HCT116 (cell line): ENCODE results near the gene LYST. TPM values are rescaled to one million over a fixed set of nuclear protein-coding genes. Genes with fewer than 3 reads are reported as not detected.

Experiments
- ATAC-seq: fragments of 200-7000 bp; cut with Tn5 transposase; 2 replicates; pipeline ENCODE4 v1.9.1; 2020; ENCODE audit warnings: mild to moderate bottlenecking, moderate library complexity
- BruUV-seq: library from RNA; stranded (reverse); fragments of 400-500 nt; replicated peaks from 2 replicates; lab custom pipeline; 2021; lab: Mats Ljungman, UMichigan
- CTCF ChIA-PET: fragments of 300-600 bp; sonication (Branson Sonifier 250); formaldehyde crosslinking; loops from one replicate; lab custom pipeline; 2021; ENCODE audit warnings: antibody characterized with exemption; lab: Charles Lee
- POLR2A ChIA-PET: fragments of 300-600, 350-600 bp; sonication (Branson Sonifier 250); formaldehyde crosslinking; loops from one replicate; lab custom pipeline; 2021; ENCODE audit warnings: antibody characterized with exemption; lab: Charles Lee
- RAD21 ChIA-PET, 2 experiments: fragments of 300-600 bp; sonication (Branson Sonifier 250); formaldehyde crosslinking; loops; one replicate each; lab custom pipeline; 2023; ENCODE audit warnings: low total read pairs in 2 of 2; ENCODE audit not compliant: uncharacterized antibody in 2 of 2, unreplicated experiment in 2 of 2, low non-redundant PET in 1 of 2; lab: Charles Lee
- DNase-seq: peaks from one replicate; pipeline ENCODE4 v3.0.0-alpha.2; 2010; ENCODE audit warnings: low read depth, low spot score
- H2AFZ ChIP-seq: fragments of 200-600 bp; shearing (Covaris generic), sonication (generic); 2 replicates; pipeline ENCODE4 v1.6.1; 2017; ENCODE audit warnings: low read depth, mixed run types, mixed read lengths, antibody characterized with exemption, low read length; ENCODE audit not compliant: poor library complexity, severe bottlenecking
- H3K27ac ChIP-seq: 2 replicates; pipeline ENCODE4 v1.5.1; 2012; ENCODE audit warnings: low read depth, low read length
- H3K27me3 ChIP-seq: fragments of 200-600 bp; sonication (generic); 2 replicates; pipeline ENCODE4 v1.6.1; 2016; ENCODE audit warnings: mixed run types, low read length, mixed read lengths; ENCODE audit not compliant: insufficient read depth
- H3K36me3 ChIP-seq, 2 experiments: fragments of 200-500 bp in 1 of 2; fragments of 200-600 bp in 1 of 2; sonication (Bioruptor generic) in 1 of 2; sonication (generic) in 1 of 2; 2 replicates each; pipeline versions ENCODE4 v1.5.1 to v1.6.1; 2014 to 2016; ENCODE audit warnings: low read length in 2 of 2, inconsistent platforms in 1 of 2, mixed read lengths in 1 of 2, mixed run types in 1 of 2; ENCODE audit not compliant: insufficient read depth in 2 of 2, control insufficient read depth in 1 of 2
- H3K4me1 ChIP-seq, 2 experiments: fragments of 200-600 bp in 1 of 2; sonication (generic) in 1 of 2; 2 replicates each; pipeline versions ENCODE4 v1.5.1 to v1.6.1; 2012 to 2017; ENCODE audit warnings: low read length in 2 of 2, inconsistent platforms in 1 of 2, mild to moderate bottlenecking in 1 of 2, mixed read lengths in 1 of 2, mixed run types in 1 of 2, moderate library complexity in 1 of 2; ENCODE audit not compliant: insufficient read depth in 2 of 2, control insufficient read depth in 1 of 2
- H3K4me2 ChIP-seq: fragments of 200-600 bp; sonication (generic); 2 replicates; pipeline ENCODE4 v1.6.1; 2017; ENCODE audit warnings: mixed run types, low read length, mixed read lengths
- H3K4me3 ChIP-seq, 2 experiments: fragments of 200-600 bp in 1 of 2; sonication (generic) in 1 of 2; replicated peaks in 1 of 2; 2 replicates each; pipeline ENCODE4 v1.5.1; 2011 to 2016; ENCODE audit warnings: low read length in 2 of 2, control low read depth in 1 of 2, low read depth in 1 of 2, mild to moderate bottlenecking in 1 of 2, mixed read lengths in 1 of 2, mixed run types in 1 of 2
- H3K79me2 ChIP-seq: fragments of 200-600 bp; sonication (generic); 2 replicates; pipeline ENCODE4 v1.6.1; 2017; ENCODE audit warnings: mild to moderate bottlenecking, mixed run types, low read length, moderate library complexity, mixed read lengths; ENCODE audit not compliant: insufficient read depth
- H3K9ac ChIP-seq: fragments of 200-600 bp; sonication (generic); 2 replicates; pipeline ENCODE4 v1.6.1; 2016; ENCODE audit warnings: low read length, mixed read lengths
- H3K9me2 ChIP-seq: fragments of 200-600 bp; sonication (generic), shearing (Covaris generic); 2 replicates; pipeline ENCODE4 v1.6.1; 2017; ENCODE audit warnings: mixed run types, mild to moderate bottlenecking, moderate library complexity; ENCODE audit not compliant: insufficient read depth
- H3K9me3 ChIP-seq, 2 experiments: fragments of 200-500 bp in 1 of 2; fragments of 200-600 bp in 1 of 2; sonication (Bioruptor generic) in 1 of 2; sonication (generic) in 1 of 2; 2 replicates each; pipeline ENCODE4 v1.6.1; 2014 to 2017; ENCODE audit warnings: low read length in 2 of 2, mixed read lengths in 2 of 2, inconsistent platforms in 1 of 2, low read depth in 1 of 2, mild to moderate bottlenecking in 1 of 2, mixed run types in 1 of 2, moderate library complexity in 1 of 2; ENCODE audit not compliant: control insufficient read depth in 1 of 2, insufficient read depth in 1 of 2
- H4K20me1 ChIP-seq: fragments of 200-600 bp; sonication (generic), shearing (Covaris generic); 2 replicates; pipeline ENCODE4 v1.6.1; 2017; ENCODE audit warnings: mixed run types, mild to moderate bottlenecking, moderate library complexity; ENCODE audit not compliant: insufficient read depth
- CBX3 ChIP-seq: IDR thresholded peaks from 2 replicates; pipeline ENCODE4 v1.6.1; 2012; ENCODE audit warnings: low read depth
- CEBPB ChIP-seq: IDR thresholded peaks from 2 replicates; pipeline ENCODE4 v1.6.1; 2012; ENCODE audit warnings: low read depth
- CTCF ChIP-seq, 3 experiments: fragments of 200-600 bp in 1 of 3; sonication (generic) in 1 of 3; IDR thresholded peaks in 2 of 3; conservative IDR thresholded peaks in 1 of 3; 2 replicates each; pipeline ENCODE4 v1.5.1; 2012 to 2017; ENCODE audit warnings: low read depth in 2 of 3, low read length in 2 of 3, antibody characterized with exemption in 1 of 3, borderline replicate concordance in 1 of 3, control low read depth in 1 of 3, mild to moderate bottlenecking in 1 of 3, mixed read lengths in 1 of 3, mixed run types in 1 of 3, moderate library complexity in 1 of 3; ENCODE audit not compliant: insufficient read depth in 1 of 3
- EGR1 ChIP-seq: IDR thresholded peaks from 2 replicates; pipeline ENCODE4 v1.6.1; 2012; ENCODE audit warnings: low read depth
- ELF1 ChIP-seq: IDR thresholded peaks from 2 replicates; pipeline ENCODE4 v1.6.1; 2012; ENCODE audit warnings: low read depth, borderline replicate concordance
- FOSL1 ChIP-seq: IDR thresholded peaks from 2 replicates; pipeline ENCODE4 v1.6.1; 2012; ENCODE audit warnings: low read depth
- JUND ChIP-seq: IDR thresholded peaks from 2 replicates; pipeline ENCODE4 v1.6.1; 2012
- MAX ChIP-seq: IDR thresholded peaks from 2 replicates; pipeline ENCODE4 v1.6.1; 2012
- POLR2AphosphoS5 ChIP-seq: IDR thresholded peaks from 2 replicates; pipeline ENCODE4 v1.6.1; 2011; ENCODE audit warnings: mild to moderate bottlenecking, low read depth, low read length, moderate library complexity
- SP1 ChIP-seq: IDR thresholded peaks from 2 replicates; pipeline ENCODE4 v1.6.1; 2012; ENCODE audit warnings: low read depth
- SRF ChIP-seq: IDR thresholded peaks from 2 replicates; pipeline ENCODE4 v1.6.1; 2012; ENCODE audit warnings: low read depth
- TCF7L2 ChIP-seq: IDR thresholded peaks from 2 replicates; pipeline ENCODE4 v1.7.0; 2011; ENCODE audit warnings: borderline replicate concordance, inconsistent platforms; ENCODE audit not compliant: insufficient read depth, insufficient read length; ENCODE audit errors: extremely low read depth
- YY1 ChIP-seq: IDR thresholded peaks from 2 replicates; pipeline ENCODE4 v1.6.1; 2011; ENCODE audit warnings: low read length, low read depth, moderate library complexity, mild to moderate bottlenecking; ENCODE audit not compliant: insufficient replicate concordance; ENCODE audit errors: extremely low read depth
- ZFX ChIP-seq: fragments of 450-650 bp; IDR thresholded peaks from 2 replicates; pipeline ENCODE4 v1.6.1; 2017
- intact Hi-C: fragments of 100-400 bp; cut with micrococcal nuclease; formaldehyde crosslinking; loops from 2 replicates; pipeline ENCODE4 v1.10.0; 2022
- total RNA-seq: library from RNA; stranded (reverse); gene quantifications from one replicate; pipeline ENCODE4 v1.2.1, GENCODE V29; 2021; ENCODE audit not compliant: unreplicated experiment
- TF ChIP-seq, protein P1 (sequence below): IDR thresholded peaks from 2 replicates; pipeline ENCODE4 v1.6.1; 2012
- TF ChIP-seq, protein P2 (sequence below): IDR thresholded peaks from 2 replicates; pipeline ENCODE4 v1.6.1; 2012; ENCODE audit warnings: low read depth

The LYST gene
- total RNA-seq, 1 experiment from 2014 or later: 6.6 TPM

DNA sequence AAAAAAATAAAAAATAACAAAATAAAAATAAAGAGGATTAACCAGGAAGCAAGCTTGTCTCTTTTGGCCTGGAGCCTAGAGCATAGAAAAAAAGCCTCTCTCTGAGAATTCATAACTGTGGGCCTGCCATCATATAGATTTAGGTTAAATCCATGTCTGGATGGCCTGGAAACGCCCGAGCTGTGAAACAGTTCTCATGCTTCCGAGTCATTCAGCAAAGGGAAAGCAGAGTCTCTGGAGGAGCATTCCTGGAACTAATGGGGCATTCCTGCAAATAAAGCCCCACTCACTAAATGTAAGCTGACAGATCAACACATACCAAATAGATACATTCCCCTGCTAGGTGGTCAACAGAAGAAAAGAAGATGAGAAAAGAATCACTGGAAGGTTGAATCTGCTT, 141.3 kb downstream of the LYST start:
- Histone ChIP-seq H3K4me3 (no peak overlapping the region), H3K27ac (no peak overlapping the region), H3K4me1 (no peaks in the 10 kb centered on the region), H2AFZ (no peak overlapping the region), H3K27me3 (no peaks in the 10 kb centered on the region), H3K9ac (no peak overlapping the region), H3K9me2 (no peaks in the 10 kb centered on the region), H3K79me2 (no peaks in the 10 kb centered on the region), H3K4me2 (no peak overlapping the region), H3K36me3 (no peaks in the 10 kb centered on the region), H4K20me1 (no peaks in the 10 kb centered on the region), H3K9me3 (no peaks in the 10 kb centered on the region)
- BruUV-seq: no TSS peak
- no peak for ATAC-seq
- intact Hi-C loops: no loop called here
- POLR2A ChIA-PET: no interaction called here
- DNase-seq: no peak
- RAD21 ChIA-PET: no interaction called here
- CTCF ChIA-PET: no interaction called here
- no peak for TF ChIP-seq SRF
- no peak for TF ChIP-seq ZFX
- no peak for TF ChIP-seq CBX3
- TF ChIP-seq TCF7L2: no peak
- TF ChIP-seq FOSL1: no peak
- TF ChIP-seq, protein P1, sequence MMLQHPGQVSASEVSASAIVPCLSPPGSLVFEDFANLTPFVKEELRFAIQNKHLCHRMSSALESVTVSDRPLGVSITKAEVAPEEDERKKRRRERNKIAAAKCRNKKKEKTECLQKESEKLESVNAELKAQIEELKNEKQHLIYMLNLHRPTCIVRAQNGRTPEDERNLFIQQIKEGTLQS: no peak
- TF ChIP-seq ELF1: no peak
- TF ChIP-seq POLR2AphosphoS5: no peak
- no peak for TF ChIP-seq MAX
- TF ChIP-seq JUND: no peak
- TF ChIP-seq SP1: no peak
- no peak for TF ChIP-seq CTCF (IDR thresholded peaks at IDR 0.05 in 2 of 3, conservative IDR thresholded peaks at IDR 0.05 in 1 of 3; ENCODE audit: borderline replicate concordance in 1 of 3, insufficient read depth in 1 of 3, low read depth in 2 of 3, low read length in 2 of 3)
- no peak for TF ChIP-seq EGR1
- TF ChIP-seq YY1: no peak
- no peak for TF ChIP-seq CEBPB
- TF ChIP-seq, protein P2, sequence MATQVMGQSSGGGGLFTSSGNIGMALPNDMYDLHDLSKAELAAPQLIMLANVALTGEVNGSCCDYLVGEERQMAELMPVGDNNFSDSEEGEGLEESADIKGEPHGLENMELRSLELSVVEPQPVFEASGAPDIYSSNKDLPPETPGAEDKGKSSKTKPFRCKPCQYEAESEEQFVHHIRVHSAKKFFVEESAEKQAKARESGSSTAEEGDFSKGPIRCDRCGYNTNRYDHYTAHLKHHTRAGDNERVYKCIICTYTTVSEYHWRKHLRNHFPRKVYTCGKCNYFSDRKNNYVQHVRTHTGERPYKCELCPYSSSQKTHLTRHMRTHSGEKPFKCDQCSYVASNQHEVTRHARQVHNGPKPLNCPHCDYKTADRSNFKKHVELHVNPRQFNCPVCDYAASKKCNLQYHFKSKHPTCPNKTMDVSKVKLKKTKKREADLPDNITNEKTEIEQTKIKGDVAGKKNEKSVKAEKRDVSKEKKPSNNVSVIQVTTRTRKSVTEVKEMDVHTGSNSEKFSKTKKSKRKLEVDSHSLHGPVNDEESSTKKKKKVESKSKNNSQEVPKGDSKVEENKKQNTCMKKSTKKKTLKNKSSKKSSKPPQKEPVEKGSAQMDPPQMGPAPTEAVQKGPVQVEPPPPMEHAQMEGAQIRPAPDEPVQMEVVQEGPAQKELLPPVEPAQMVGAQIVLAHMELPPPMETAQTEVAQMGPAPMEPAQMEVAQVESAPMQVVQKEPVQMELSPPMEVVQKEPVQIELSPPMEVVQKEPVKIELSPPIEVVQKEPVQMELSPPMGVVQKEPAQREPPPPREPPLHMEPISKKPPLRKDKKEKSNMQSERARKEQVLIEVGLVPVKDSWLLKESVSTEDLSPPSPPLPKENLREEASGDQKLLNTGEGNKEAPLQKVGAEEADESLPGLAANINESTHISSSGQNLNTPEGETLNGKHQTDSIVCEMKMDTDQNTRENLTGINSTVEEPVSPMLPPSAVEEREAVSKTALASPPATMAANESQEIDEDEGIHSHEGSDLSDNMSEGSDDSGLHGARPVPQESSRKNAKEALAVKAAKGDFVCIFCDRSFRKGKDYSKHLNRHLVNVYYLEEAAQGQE: no peak
